Renal cortex interstitium (tissue), 11 donors: ENCODE data around the gene NKG7. TPM values are rescaled to one million over a fixed set of nuclear protein-coding genes. Genes with fewer than 3 reads are reported as not detected.

Experiments
- DNase-seq, 11 donors: peaks; one replicate each; pipeline ENCODE4 v3.0.0-alpha.2; 2013; ENCODE audit warnings: low read depth in 9 of 11, low spot score in 4 of 11; ENCODE audit errors: extremely low read depth in 1 of 11
- polyA plus RNA-seq, 3 donors: library from polyadenylated mRNA; unstranded; fragments of 120-200 nt; gene quantifications; one replicate each; pipeline ENCODE4 v1.2.1, GENCODE V29; 2013; ENCODE audit not compliant: insufficient read length in 3 of 3

Gene NKG7
- polyA plus RNA-seq, 3 donors = 1.1 to 1.9 (median 1.7) TPM

DNA sequence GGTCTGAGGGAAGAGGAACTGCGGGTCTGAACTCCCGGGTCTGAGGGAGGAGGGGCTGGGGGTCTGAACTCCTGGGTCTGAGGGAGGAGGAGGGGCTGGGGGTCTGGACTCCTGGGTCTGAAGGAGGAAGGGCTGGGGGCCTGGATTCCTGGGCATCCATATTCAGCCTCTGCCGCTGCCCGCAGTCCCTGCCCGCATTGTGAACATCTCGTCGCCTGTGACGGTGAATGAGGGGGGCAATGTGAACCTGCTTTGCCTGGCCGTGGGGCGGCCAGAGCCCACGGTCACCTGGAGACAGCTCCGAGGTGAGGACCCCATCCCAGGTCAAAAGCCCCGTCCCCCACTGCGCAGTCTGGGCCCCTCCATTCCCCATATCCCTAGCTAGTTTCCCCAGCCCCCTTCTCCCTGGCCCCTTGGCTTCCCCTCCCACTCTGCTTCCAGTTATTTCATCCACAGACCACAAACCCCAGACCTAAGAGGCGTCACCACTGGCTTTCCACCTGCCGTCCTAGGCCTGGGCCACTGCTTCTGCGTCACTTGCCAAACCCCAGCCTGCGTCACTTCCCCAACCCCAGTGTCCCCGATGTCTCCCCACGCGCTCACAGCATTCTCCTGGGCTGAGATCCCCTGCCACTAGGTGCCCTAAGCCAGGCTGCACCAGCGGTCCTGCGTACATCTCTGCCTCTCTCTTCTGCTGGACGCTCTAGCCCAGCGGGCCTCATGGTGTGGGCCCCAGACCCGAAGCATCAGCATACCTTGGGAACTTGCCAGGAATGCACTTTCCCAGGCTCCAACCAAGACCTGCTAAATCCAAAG lies 47.1 kb downstream of the NKG7 start:
- DNase-seq = no peak

DNA sequence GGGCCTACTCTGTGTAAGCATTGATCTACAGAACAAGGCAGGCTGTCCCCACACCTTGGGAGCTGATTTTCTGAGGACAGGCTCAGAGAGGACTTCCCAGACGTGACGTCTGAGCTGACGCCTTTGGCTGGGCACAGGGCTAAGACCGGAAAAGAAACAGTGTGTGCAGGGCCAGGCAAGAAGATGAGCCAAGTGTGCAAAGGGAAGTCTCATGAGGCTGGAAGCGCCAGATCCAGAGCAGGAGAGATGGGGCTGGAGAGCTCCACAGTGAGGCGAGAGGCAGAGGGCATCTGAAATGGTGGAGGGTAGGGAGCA lies 48.3 kb downstream of the NKG7 start:
- DNase-seq = no peak

DNA sequence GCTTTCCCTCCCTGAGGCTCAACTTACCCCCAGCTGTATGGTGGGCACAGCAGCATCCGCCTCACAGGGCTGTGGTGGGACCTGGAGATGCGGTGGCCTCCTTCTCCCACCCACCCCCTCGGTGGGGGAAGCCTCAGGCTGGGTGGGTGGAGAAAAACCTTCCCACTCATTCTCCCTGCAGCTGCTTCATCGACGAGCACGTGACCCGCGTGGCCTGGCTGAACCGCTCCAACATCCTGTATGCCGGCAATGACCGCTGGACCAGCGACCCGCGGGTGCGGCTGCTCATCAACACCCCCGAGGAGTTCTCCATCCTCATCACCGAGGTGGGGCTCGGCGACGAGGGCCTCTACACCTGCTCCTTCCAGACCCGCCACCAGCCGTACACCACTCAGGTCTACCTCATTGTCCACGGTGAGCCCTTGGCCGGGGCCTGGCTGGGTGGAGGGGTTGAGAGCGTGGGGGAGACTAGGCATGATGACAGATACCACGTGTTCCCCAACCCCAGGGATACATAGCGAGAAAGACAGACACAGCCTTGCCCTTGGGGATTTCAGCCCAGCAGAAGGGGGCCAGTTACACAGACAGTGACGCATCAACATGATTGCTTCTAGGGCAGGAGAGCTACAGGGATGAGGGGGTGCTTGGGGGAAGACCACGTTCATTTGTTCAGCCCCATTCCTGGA lies 48.8 kb downstream of the NKG7 start:
- DNase-seq = no peak

DNA sequence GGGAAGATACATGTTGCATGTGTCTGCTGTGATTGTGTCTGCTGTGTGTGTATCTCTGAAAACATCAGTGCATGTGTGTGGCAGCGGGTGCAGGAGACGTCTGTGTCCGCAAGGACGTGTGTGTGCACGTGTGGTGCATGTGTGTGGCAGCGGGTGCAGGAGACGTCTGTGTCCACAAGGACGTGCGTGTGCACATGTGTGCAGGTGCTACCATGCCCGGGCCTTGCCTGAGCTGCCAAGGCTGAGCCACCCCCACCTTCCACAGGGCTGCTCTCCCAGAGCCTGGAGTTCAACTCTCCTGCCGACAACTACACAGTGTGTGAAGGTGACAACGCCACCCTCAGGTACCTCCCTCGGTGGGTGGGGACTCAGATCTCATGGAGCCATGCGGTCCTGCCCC lies 50.7 kb downstream of the NKG7 start:
- DNase-seq = no peak

Other genes with a start within 250 kb of the NKG7 start
- 1 to 10 TPM; 1.1 to 1.7 (median 1.5) TPM for gene SIGLEC9, start 247.7 kb downstream of the NKG7 start, polyA plus RNA-seq
- under 1 TPM; 0.22 to 0.65 (median 0.27) TPM for gene SIGLEC7, start 230.4 kb downstream of the NKG7 start, polyA plus RNA-seq
- 1 to 10 TPM; 1.8 to 2.4 (median 1.8) TPM for gene CD33, start 147.6 kb downstream of the NKG7 start, polyA plus RNA-seq
- gene SIGLECL1, start 121.6 kb downstream of the NKG7 start, polyA plus RNA-seq = not detected
- gene IGLON5, start 61.0 kb downstream of the NKG7 start, polyA plus RNA-seq = 1 to 10 TPM; 3.7 to 5.2 (median 4.6) TPM
- gene VSIG10L, start 30.5 kb downstream of the NKG7 start, polyA plus RNA-seq = 1 to 10 TPM; 3.8 to 5.3 (median 4.4) TPM
- gene ETFB, start 6.3 kb downstream of the NKG7 start, polyA plus RNA-seq = 100 to 1,000 TPM; 124 to 158 (median 140) TPM
- 1 to 10 TPM in 2 of 3 donors, under 1 TPM in 1; 0.54 to 1.8 (median 1.7) TPM for gene CLDND2, start 3.7 kb downstream of the NKG7 start, polyA plus RNA-seq
- gene LIM2, start 15.3 kb upstream of the NKG7 start, polyA plus RNA-seq = under 1 TPM; 0.20 to 0.80 (median 0.30) TPM
- under 1 TPM; 0.15 to 0.48 (median 0.47) TPM for gene C19orf84, start 17.9 kb upstream of the NKG7 start, polyA plus RNA-seq
- 1 to 10 TPM; 1.2 to 1.8 (median 1.6) TPM for gene SIGLEC10, start 45.0 kb upstream of the NKG7 start, polyA plus RNA-seq
- gene SIGLEC8, start 85.8 kb upstream of the NKG7 start, polyA plus RNA-seq = under 1 TPM in 1 of 3 donors, not detected in 2; 0.06 TPM
- gene CEACAM18, start 105.9 kb upstream of the NKG7 start, polyA plus RNA-seq = not detected
- under 1 TPM; 0.11 to 0.38 (median 0.13) TPM for gene SIGLEC12, start 129.1 kb upstream of the NKG7 start, polyA plus RNA-seq
- under 1 TPM in 2 of 3 donors, not detected in 1; 0.24 to 0.32 TPM for gene SIGLEC6, start 159.0 kb upstream of the NKG7 start, polyA plus RNA-seq
- gene ZNF175, start 198.6 kb upstream of the NKG7 start, polyA plus RNA-seq = 10 to 100 TPM; 15.8 to 20.0 (median 17.8) TPM